GM19467 (cell line): ENCODE data around the gene NOVA2.

ENCODE experiments used
- ATAC-seq: cut with Tn5 transposase; IDR thresholded peaks from one replicate; pipeline ENCODE4 v1.9.1; 2021; ENCODE audit warnings: mild to moderate bottlenecking, moderate library complexity; ENCODE audit not compliant: unreplicated experiment

The NOVA2 gene

GRCh38 chr19:45973553-45974338, at the start of gene NOVA2:
Gene NOVA2 (minus strand): TSS chr19:45973865. CDS start chr19:45973351, 514 bp downstream.
- ATAC-seq = no peak

- ATAC-seq = no peak
Measured at GRCh38 chr19:46023311-46023779, 49.7 kb upstream of the NOVA2 start.

GRCh38 chr19:46022431-46023310, 49.0 kb upstream of the NOVA2 start, which contains the start of gene PGLYRP1:
Gene PGLYRP1 (minus strand): TSS chr19:46023053. CDS start chr19:46023021, 32 bp downstream.
- ATAC-seq = no peak

- ATAC-seq = no peak
Measured at GRCh38 chr19:46022061-46022430, 48.4 kb upstream of the NOVA2 start.

GRCh38 chr19:46021531-46022041, 47.9 kb upstream of the NOVA2 start:
- ATAC-seq = no peak

GRCh38 chr19:46020819-46021125, 47.1 kb upstream of the NOVA2 start:
- ATAC-seq = no peak

GRCh38 chr19:46019270-46019669, 45.6 kb upstream of the NOVA2 start:
- no peak for ATAC-seq

GRCh38 chr19:46018729-46019251, 45.1 kb upstream of the NOVA2 start:
- no peak for ATAC-seq

GRCh38 chr19:46017874-46018675, 44.4 kb upstream of the NOVA2 start:
- ATAC-seq = no peak

GRCh38 chr19:46017095-46017429, 43.4 kb upstream of the NOVA2 start:
- no peak for ATAC-seq

- ATAC-seq = no peak
Measured at GRCh38 chr19:46016426-46017094, 42.9 kb upstream of the NOVA2 start.

- ATAC-seq = no peak
Measured at GRCh38 chr19:46015687-46016425, 42.2 kb upstream of the NOVA2 start.

GRCh38 chr19:46014941-46015686, 41.4 kb upstream of the NOVA2 start:
- ATAC-seq = no peak

- ATAC-seq = no peak
Measured at GRCh38 chr19:46014534-46014933, 40.9 kb upstream of the NOVA2 start.

- no peak for ATAC-seq
Measured at GRCh38 chr19:46009530-46010510, 36.2 kb upstream of the NOVA2 start.

GRCh38 chr19:46006411-46006810, 32.7 kb upstream of the NOVA2 start:
- no peak for ATAC-seq

- no peak for ATAC-seq
Measured at GRCh38 chr19:46002678-46003275, 29.1 kb upstream of the NOVA2 start.
